ENCODE results near the gene GPR132. TPM values are rescaled to one million over a fixed set of nuclear protein-coding genes. Genes with fewer than 3 reads are reported as not detected.

Gene GPR132
- total RNA-seq, 6 experiments from 2014 or later: 0.11 to 0.84 (median 0.39) TPM

- ATAC-seq: no peak
- Histone ChIP-seq H3K27me3 (no peaks in the 10 kb centered on the region), H3K4me3 (no peak overlapping the region), H3K9me3 (no peaks in the 10 kb centered on the region), H3K4me1 (no peaks in the 10 kb centered on the region), H3K27ac (no peak overlapping the region), H3K36me3 (no peaks in the 10 kb centered on the region)
- 72% methylated on average over 6 of the region's 11 CpGs for WGBS (ENCODE audit: insufficient coverage, low coverage, low lambda C conversion rate, missing lambda C conversion rate)
- DNase-seq: peak in 1 of 3 donors; percentile 43
- intact Hi-C loops (cut with DNase I): no loop called here
- TF ChIP-seq POLR2A (IDR thresholded peaks at IDR 0.05) (no peak), CTCF (IDR thresholded peaks at IDR 0.05) (no peak)
Measured at GRCh38 chr14:105072381-105072861, 7.2 kb upstream of the GPR132 start.

GRCh38 chr14:105071942-105072341 is 6.7 kb upstream of the GPR132 start:
- Histone ChIP-seq H3K9me3 (no peaks in the 10 kb centered on the region), H3K27me3 (no peaks in the 10 kb centered on the region), H3K4me3 (no peak overlapping the region), H3K27ac (no peak overlapping the region), H3K36me3 (no peaks in the 10 kb centered on the region), H3K4me1 (no peaks in the 10 kb centered on the region)
- DNase-seq: no peak
- intact Hi-C loops (cut with DNase I): no loop called here
- 82% methylated on average over 20 of the region's 25 CpGs for WGBS (ENCODE audit: insufficient coverage, low coverage, low lambda C conversion rate, missing lambda C conversion rate)
- TF ChIP-seq POLR2A (IDR thresholded peaks at IDR 0.05): no peak
- no peak for TF ChIP-seq CTCF (IDR thresholded peaks at IDR 0.05)
- ATAC-seq: no peak

GRCh38 chr14:105071326-105071725 is 6.1 kb upstream of the GPR132 start:
- H3K9me3 ChIP-seq: no peaks in the 10 kb centered on the region
- WGBS (ENCODE audit: insufficient coverage, low coverage, low lambda C conversion rate, missing lambda C conversion rate): 71% methylated on average over 5 of the region's 15 CpGs
- no peak overlapping the region for H3K27ac ChIP-seq
- DNase-seq: no peak
- no peaks in the 10 kb centered on the region for H3K4me1 ChIP-seq
- intact Hi-C loops (cut with DNase I): no loop called here
- no peak for TF ChIP-seq POLR2A (IDR thresholded peaks at IDR 0.05)
- TF ChIP-seq CTCF (IDR thresholded peaks at IDR 0.05): no peak
- no peak overlapping the region for H3K4me3 ChIP-seq
- no peaks in the 10 kb centered on the region for H3K36me3 ChIP-seq
- ATAC-seq: no peak
- H3K27me3 ChIP-seq: no peaks in the 10 kb centered on the region

GRCh38 chr14:105070760-105071137 is 5.5 kb upstream of the GPR132 start:
- no peaks in the 10 kb centered on the region for H3K27me3 ChIP-seq
- ATAC-seq (no peak), DNase-seq (peak in 1 of 3 donors; percentile 43)
- no peak overlapping the region for H3K27ac ChIP-seq
- intact Hi-C loops (cut with DNase I): no loop called here
- H3K36me3 ChIP-seq: no peaks in the 10 kb centered on the region
- no peaks in the 10 kb centered on the region for H3K9me3 ChIP-seq
- TF ChIP-seq POLR2A (IDR thresholded peaks at IDR 0.05): no peak
- no peak for TF ChIP-seq CTCF (IDR thresholded peaks at IDR 0.05)
- H3K4me3 ChIP-seq: no peak overlapping the region
- WGBS (ENCODE audit: insufficient coverage, low coverage, low lambda C conversion rate, missing lambda C conversion rate): 59% methylated on average over 7 of the region's 7 CpGs
- no peaks in the 10 kb centered on the region for H3K4me1 ChIP-seq
